Measurements from ENCODE around the gene ATF6. TPM values are rescaled to one million over a fixed set of nuclear protein-coding genes. Genes with fewer than 3 reads are reported as not detected.
A peak's percentile ranks its signal among the peaks of the same experiment; 100 is the strongest.

ATF6 gene
- total and polyA plus RNA-seq, 8 donors: 3.4 to 54.3 (median 13.5) TPM

GRCh38 chr1:161930064-161930463, 163.9 kb downstream of the ATF6 start:
- Histone ChIP-seq H3K36me3 (peaks cover 0 to 4% (median 2%) of the 10 kb centered on the region in 4 donors), H3K9me3 (no peaks in the 10 kb centered on the region), H3K4me3 (no peak overlapping the region), H3K4me1 (no peaks in the 10 kb centered on the region), H3K27me3 (no peaks in the 10 kb centered on the region), H3K27ac (no peak overlapping the region)
- TF ChIP-seq EP300 (IDR thresholded peaks at IDR 0.05) (no peak), POLR2A (IDR thresholded peaks at IDR 0.05) (no peak), CTCF (IDR thresholded peaks at IDR 0.05) (no peak), POLR2AphosphoS5 (IDR thresholded peaks at IDR 0.05) (no peak)
- WGBS, 5 donors: 71 to 85% (median 79%) methylated on average over 1 of the region's 1 CpG
- intact Hi-C loops (cut with DNase I; ENCODE audit: low total_unique reads): no loop called here
- no peak for DNase-seq

- no peak overlapping the region for H3K27ac ChIP-seq
- no peaks in the 10 kb centered on the region for H3K27me3 ChIP-seq
- H3K36me3 ChIP-seq: peaks cover 0 to 9% (median 2%) of the 10 kb centered on the region in 4 donors
- DNase-seq: peak in 1 of 2 donors; percentile 38
- 81 to 97% (median 82%) methylated on average over 2 of the region's 2 CpGs for WGBS, 5 donors
- no peaks in the 10 kb centered on the region for H3K4me1 ChIP-seq
- no peak overlapping the region for H3K4me3 ChIP-seq
- TF ChIP-seq CTCF (IDR thresholded peaks at IDR 0.05) (no peak), POLR2AphosphoS5 (IDR thresholded peaks at IDR 0.05) (no peak), EP300 (IDR thresholded peaks at IDR 0.05) (no peak), POLR2A (IDR thresholded peaks at IDR 0.05) (no peak)
- intact Hi-C loops (cut with DNase I; ENCODE audit: low total_unique reads): no loop called here
- no peaks in the 10 kb centered on the region for H3K9me3 ChIP-seq
Observed at GRCh38 chr1:161932668-161933067, 166.5 kb downstream of the ATF6 start.

GRCh38 chr1:161933592-161934588, 167.8 kb downstream of the ATF6 start:
- Histone ChIP-seq H3K36me3 (peaks cover 0 to 13% (median 4%) of the 10 kb centered on the region in 4 donors), H3K9me3 (no peaks in the 10 kb centered on the region), H3K4me1 (no peaks in the 10 kb centered on the region), H3K4me3 (no peak overlapping the region), H3K27ac (no peak overlapping the region), H3K27me3 (no peaks in the 10 kb centered on the region)
- WGBS, 5 donors: 71 to 81% (median 77%) methylated on average over 6 of the region's 6 CpGs
- TF ChIP-seq POLR2AphosphoS5 (IDR thresholded peaks at IDR 0.05) (no peak), EP300 (IDR thresholded peaks at IDR 0.05) (no peak), POLR2A (IDR thresholded peaks at IDR 0.05) (no peak), CTCF (IDR thresholded peaks at IDR 0.05) (no peak)
- DNase-seq: peak in 1 of 2 donors; percentile 30
- intact Hi-C loops (cut with DNase I; ENCODE audit: low total_unique reads): no loop called here

GRCh38 chr1:161935264-161935663, 169.1 kb downstream of the ATF6 start:
- Histone ChIP-seq H3K4me3 (no peak overlapping the region), H3K9me3 (no peaks in the 10 kb centered on the region), H3K4me1 (no peaks in the 10 kb centered on the region), H3K36me3 (peaks cover 0 to 13% (median 6%) of the 10 kb centered on the region in 4 donors), H3K27me3 (no peaks in the 10 kb centered on the region), H3K27ac (no peak overlapping the region)
- TF ChIP-seq CTCF (IDR thresholded peaks at IDR 0.05) (no peak), POLR2A (IDR thresholded peaks at IDR 0.05) (no peak), POLR2AphosphoS5 (IDR thresholded peaks at IDR 0.05) (no peak), EP300 (IDR thresholded peaks at IDR 0.05) (no peak)
- WGBS, 5 donors: 91 to 100% (median 98%) methylated on average over 1 of the region's 1 CpG
- intact Hi-C loops (cut with DNase I; ENCODE audit: low total_unique reads): no loop called here
- no peak for DNase-seq
